Glutamatergic neuron (in vitro differentiated cells): ENCODE results near the gene ROR1. TPM values are rescaled to one million over a fixed set of nuclear protein-coding genes. Genes with fewer than 3 reads are reported as not detected.

Experiments used
- DNase-seq: peaks from one replicate; pipeline ENCODE4 v3.0.0; 2022
- H3K27ac Mint-ChIP-seq: one replicate; pipeline ENCODE4 v1.8.0; 2020; ENCODE audit warnings: mild to moderate bottlenecking, mixed read lengths, inconsistent platforms; ENCODE audit not compliant: unreplicated experiment
- H3K27me3 Mint-ChIP-seq: one replicate; pipeline ENCODE4 v1.8.0; 2020; ENCODE audit warnings: mild to moderate bottlenecking, moderate library complexity, mixed read lengths, inconsistent platforms; ENCODE audit not compliant: unreplicated experiment
- H3K36me3 Mint-ChIP-seq: one replicate; pipeline ENCODE4 v1.8.0; 2020; ENCODE audit warnings: mild to moderate bottlenecking, mixed read lengths, inconsistent platforms; ENCODE audit not compliant: unreplicated experiment
- H3K4me1 Mint-ChIP-seq: one replicate; pipeline ENCODE4 v1.8.0; 2020; ENCODE audit warnings: mild to moderate bottlenecking, low read depth, mixed read lengths, inconsistent platforms; ENCODE audit not compliant: unreplicated experiment
- H3K4me3 Mint-ChIP-seq: one replicate; pipeline ENCODE4 v1.8.0; 2020; ENCODE audit warnings: mild to moderate bottlenecking, mixed read lengths, inconsistent platforms; ENCODE audit not compliant: unreplicated experiment
- H3K9me3 Mint-ChIP-seq: one replicate; pipeline ENCODE4 v1.8.0; 2020; ENCODE audit warnings: mild to moderate bottlenecking, moderate library complexity, mixed read lengths, inconsistent platforms; ENCODE audit not compliant: unreplicated experiment
- CTCF ChIP-seq: fragments of 200-600 bp; sonication (generic); IDR thresholded peaks from one replicate; pipeline ENCODE4 v1.5.0; 2021; ENCODE audit not compliant: partially characterized antibody, unreplicated experiment
- total RNA-seq: library from RNA; stranded (reverse); fragmentation: NEBNext Ultra II Directional; extraction: Animal tissue kit (Norgen Biotek cat#: 25700); gene quantifications from one replicate; pipeline ENCODE4 v1.2.1, GENCODE V29; 2021; ENCODE audit not compliant: unreplicated experiment

ROR1 gene
- total RNA-seq, 1 donor from 2014 or later = 11.3 TPM

- H3K27me3 Mint-ChIP-seq = no peaks in the 10 kb centered on the region
- DNase-seq = no peak
- H3K9me3 Mint-ChIP-seq = no peaks in the 10 kb centered on the region
- peaks cover 6% of the 10 kb centered on the region for H3K4me1 Mint-ChIP-seq
- no peaks in the 10 kb centered on the region for H3K36me3 Mint-ChIP-seq
- H3K4me3 Mint-ChIP-seq = no peak overlapping the region
- TF ChIP-seq CTCF = no peak
- H3K27ac Mint-ChIP-seq = no peak overlapping the region
Measured at GRCh38 chr1:64072089-64072793, 298.4 kb downstream of the ROR1 start.

- H3K4me3 Mint-ChIP-seq = no peak overlapping the region
- no peaks in the 10 kb centered on the region for H3K9me3 Mint-ChIP-seq
- DNase-seq = no peak
- TF ChIP-seq CTCF = no peak
- H3K4me1 Mint-ChIP-seq = peaks cover 6% of the 10 kb centered on the region
- no peaks in the 10 kb centered on the region for H3K27me3 Mint-ChIP-seq
- no peaks in the 10 kb centered on the region for H3K36me3 Mint-ChIP-seq
- no peak overlapping the region for H3K27ac Mint-ChIP-seq
Measured at GRCh38 chr1:64073705-64074104, 299.9 kb downstream of the ROR1 start.

GRCh38 chr1:64074767-64075166 lies 300.9 kb downstream of the ROR1 start:
- no peak for TF ChIP-seq CTCF
- Mint-ChIP-seq H3K4me1 (peaks cover 3% of the 10 kb centered on the region), H3K9me3 (no peaks in the 10 kb centered on the region), H3K36me3 (no peaks in the 10 kb centered on the region), H3K4me3 (no peak overlapping the region), H3K27me3 (no peaks in the 10 kb centered on the region), H3K27ac (no peak overlapping the region)
- DNase-seq = no peak

- Mint-ChIP-seq H3K27me3 (no peaks in the 10 kb centered on the region), H3K36me3 (no peaks in the 10 kb centered on the region), H3K9me3 (no peaks in the 10 kb centered on the region), H3K27ac (no peak overlapping the region), H3K4me1 (peaks cover 3% of the 10 kb centered on the region), H3K4me3 (no peak overlapping the region)
- no peak for DNase-seq
- TF ChIP-seq CTCF = no peak
Measured at GRCh38 chr1:64077281-64077940, 303.6 kb downstream of the ROR1 start.

GRCh38 chr1:64080941-64081562 lies 307.2 kb downstream of the ROR1 start:
- Mint-ChIP-seq H3K27ac (no peak overlapping the region), H3K27me3 (no peaks in the 10 kb centered on the region), H3K4me1 (no peaks in the 10 kb centered on the region), H3K9me3 (no peaks in the 10 kb centered on the region), H3K4me3 (no peak overlapping the region), H3K36me3 (no peaks in the 10 kb centered on the region)
- no peak for TF ChIP-seq CTCF
- no peak for DNase-seq
